ENCODE results near the gene LARP4B. TPM values are rescaled to one million over a fixed set of nuclear protein-coding genes. Genes with fewer than 3 reads are reported as not detected.

LARP4B gene
- total RNA-seq: 137 and 152 TPM in 2 replicates

DNA sequence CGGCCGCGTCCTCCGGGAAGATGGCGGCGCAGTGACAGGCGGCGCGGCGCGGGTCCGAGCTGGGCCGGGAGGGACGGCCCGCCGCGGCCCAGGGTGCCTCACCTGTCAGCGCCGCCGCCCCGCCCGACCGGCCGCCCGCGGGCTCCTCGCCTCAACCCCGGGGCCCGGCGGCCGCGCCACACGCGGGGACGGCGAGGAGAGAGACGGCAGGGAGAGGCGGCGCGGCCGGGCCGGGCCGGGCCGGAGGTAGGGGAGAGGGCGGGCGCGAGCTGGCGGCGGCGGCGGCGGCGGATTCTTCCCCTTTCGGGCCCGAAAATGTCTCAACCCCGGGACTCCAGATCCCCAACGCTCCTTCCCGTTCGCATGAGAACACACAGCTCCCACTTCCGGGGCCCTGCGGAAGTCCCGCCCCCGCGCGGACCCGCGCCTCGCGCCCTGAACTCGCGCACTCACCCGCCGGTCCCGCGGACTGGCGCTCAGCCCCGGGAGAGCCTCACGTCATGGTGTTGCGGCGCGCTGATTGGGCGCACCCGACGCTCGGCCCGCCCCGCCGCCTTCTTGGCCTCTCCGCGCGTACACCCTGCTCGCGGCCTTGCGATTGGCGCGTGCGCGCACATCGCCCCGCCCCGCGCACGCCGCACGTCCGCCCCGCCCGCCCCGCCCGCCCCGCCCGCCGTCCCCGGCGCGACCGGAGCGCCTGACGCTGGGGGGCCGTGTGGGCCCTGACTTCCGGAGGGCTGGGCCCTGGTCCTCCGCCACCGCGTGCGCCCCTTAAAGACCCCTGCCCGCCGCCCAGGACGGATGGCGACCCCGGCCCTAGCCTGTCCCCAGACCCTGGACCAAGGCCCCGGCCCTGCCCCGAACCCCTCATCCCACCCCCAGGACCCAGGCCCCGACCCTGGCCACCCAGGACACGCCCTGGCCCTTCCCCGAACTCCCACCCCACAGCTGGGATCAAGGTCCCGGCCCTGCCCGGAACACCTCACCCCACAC, at the start of gene LARP4B:
TSS of gene LARP4B (minus strand) at position 380 of the 993 bp plus-strand sequence. CDS start 45,984 bp downstream, outside the sequence.
- peak; percentile 98 for DNase-seq (ENCODE audit: low spot score)
- H3K36me3 Mint-ChIP-seq (ENCODE audit: low read depth): peaks cover 20% of the 10 kb centered on the region
- peak within 1 kb of the TSS; percentile 93 for H3K27ac Mint-ChIP-seq
- no peaks in the 10 kb centered on the region for H3K9me3 Mint-ChIP-seq
- H3K4me1 Mint-ChIP-seq (ENCODE audit: low read depth): peaks cover 33% of the 10 kb centered on the region
- intact Hi-C loops (cut with micrococcal nuclease): loop anchor here (1.0 kb wide), 1 partner anchor 118 kb away; the partner anchor contains the start of gene IDI1
- H3K4me3 Mint-ChIP-seq (ENCODE audit: low read depth): peak within 1 kb of the TSS; percentile 95
- no peaks in the 10 kb centered on the region for H3K27me3 Mint-ChIP-seq (ENCODE audit: low read depth)

DNA sequence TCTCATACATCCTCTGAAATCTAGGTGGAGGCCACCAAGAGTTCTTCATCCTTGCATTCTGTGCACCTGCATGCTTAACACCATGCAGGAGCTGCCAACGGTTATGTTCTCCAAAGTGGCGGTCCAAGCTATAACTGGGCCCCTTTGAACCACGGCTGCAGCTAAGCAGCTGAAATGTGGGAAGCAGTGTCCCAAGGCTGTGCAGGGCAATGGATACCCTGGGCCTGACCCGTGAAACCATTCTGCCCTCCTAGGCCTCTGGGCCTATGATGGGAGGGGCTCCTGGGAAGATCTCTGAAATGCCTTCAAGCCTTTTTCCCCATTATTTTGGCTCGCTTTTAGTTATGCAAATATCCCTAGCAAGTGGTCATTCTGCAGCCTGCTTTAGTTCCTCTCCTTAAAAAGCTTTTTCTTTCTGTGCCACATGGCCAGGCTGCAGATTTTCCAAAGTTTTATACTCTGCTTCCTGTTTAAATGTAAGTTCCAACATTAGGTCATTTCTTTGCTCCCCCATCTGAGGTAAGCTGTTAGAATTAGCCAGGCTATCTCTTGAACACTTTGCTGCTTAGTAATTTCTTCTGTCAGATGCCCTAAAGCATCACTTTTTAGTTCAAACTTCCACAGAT, 49.1 kb upstream of the LARP4B start:
- Mint-ChIP-seq H3K27me3 (ENCODE audit: low read depth) (no peaks in the 10 kb centered on the region), H3K4me3 (ENCODE audit: low read depth) (no peak overlapping the region), H3K4me1 (ENCODE audit: low read depth) (no peaks in the 10 kb centered on the region), H3K27ac (no peak overlapping the region), H3K9me3 (peaks cover 40% of the 10 kb centered on the region), H3K36me3 (ENCODE audit: low read depth) (peaks cover 24% of the 10 kb centered on the region)
- intact Hi-C loops (cut with micrococcal nuclease): no loop called here
- DNase-seq (ENCODE audit: low spot score): no peak

DNA sequence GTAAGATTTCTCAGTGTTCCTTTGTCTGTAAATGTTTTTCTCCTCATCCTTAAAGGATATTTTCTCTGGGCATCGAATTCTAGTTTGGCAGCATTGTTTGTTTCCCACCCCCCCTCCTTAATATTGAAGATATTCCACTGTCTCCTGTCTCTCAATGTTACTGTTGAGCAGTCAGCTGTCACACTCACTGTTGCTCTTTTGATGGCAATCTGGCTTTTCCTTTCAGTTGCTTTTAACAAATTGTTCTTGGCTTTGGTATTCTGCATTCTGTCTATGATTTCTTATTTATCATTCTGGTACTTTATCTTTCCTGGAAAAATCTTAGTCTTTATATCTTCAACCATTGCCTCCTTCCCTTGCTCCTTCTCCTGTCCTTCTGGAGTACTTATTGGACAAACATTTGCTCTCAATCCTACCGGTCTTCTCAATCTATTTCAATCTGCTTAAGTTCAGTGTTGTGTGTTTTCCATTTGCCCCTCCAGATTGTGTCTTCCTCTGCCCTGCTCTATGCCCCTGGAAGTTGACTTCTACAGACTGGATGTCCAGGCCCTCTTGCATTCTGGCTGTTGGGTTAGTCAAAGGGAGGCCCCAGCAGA, 47.4 kb upstream of the LARP4B start:
- Mint-ChIP-seq H3K36me3 (ENCODE audit: low read depth) (peaks cover 24% of the 10 kb centered on the region), H3K27ac (no peak overlapping the region)

DNA sequence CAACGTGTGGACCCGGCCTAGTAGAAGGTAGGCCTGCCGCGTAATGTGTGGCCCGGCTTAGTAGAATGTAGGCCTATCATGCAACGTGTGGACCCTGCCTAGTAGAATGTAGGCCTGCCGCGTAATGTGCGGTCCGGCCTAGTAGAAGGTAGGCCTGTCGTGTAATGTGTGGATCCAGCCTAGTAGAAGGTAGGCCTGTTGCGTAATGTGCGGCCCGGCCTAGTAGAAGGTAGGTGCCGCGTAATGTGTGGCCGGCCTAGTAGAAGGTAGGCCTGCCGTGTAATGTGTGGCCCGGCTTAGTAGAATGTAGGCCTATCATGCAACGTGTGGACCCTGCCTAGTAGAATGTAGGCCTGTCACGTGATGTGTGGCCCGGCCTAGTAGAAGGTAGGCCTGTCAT, 44.8 kb upstream of the LARP4B start:
- Mint-ChIP-seq H3K27ac (no peak overlapping the region), H3K4me1 (ENCODE audit: low read depth) (no peaks in the 10 kb centered on the region), H3K4me3 (ENCODE audit: low read depth) (no peak overlapping the region), H3K36me3 (ENCODE audit: low read depth) (peaks cover 19% of the 10 kb centered on the region), H3K27me3 (ENCODE audit: low read depth) (peaks cover 4% of the 10 kb centered on the region), H3K9me3 (peaks cover 39% of the 10 kb centered on the region)
- intact Hi-C loops (cut with micrococcal nuclease): no loop called here
- no peak for DNase-seq (ENCODE audit: low spot score)

More for the DNA sequence above, 47.4 kb upstream of the LARP4B start:
- DNase-seq (ENCODE audit: low spot score): no peak
- Mint-ChIP-seq H3K27me3 (ENCODE audit: low read depth) (no peaks in the 10 kb centered on the region), H3K4me3 (ENCODE audit: low read depth) (no peak overlapping the region), H3K9me3 (peaks cover 40% of the 10 kb centered on the region), H3K4me1 (ENCODE audit: low read depth) (no peaks in the 10 kb centered on the region)
- intact Hi-C loops (cut with micrococcal nuclease): no loop called here

GRCh38 chr10:974785-975074, 43.2 kb upstream of the LARP4B start:
- peaks cover 26% of the 10 kb centered on the region for H3K9me3 Mint-ChIP-seq
- no peaks in the 10 kb centered on the region for H3K4me1 Mint-ChIP-seq (ENCODE audit: low read depth)
- intact Hi-C loops (cut with micrococcal nuclease): no loop called here
- peaks cover 11% of the 10 kb centered on the region for H3K36me3 Mint-ChIP-seq (ENCODE audit: low read depth)
- no peak overlapping the region for H3K27ac Mint-ChIP-seq
- peaks cover 14% of the 10 kb centered on the region for H3K27me3 Mint-ChIP-seq (ENCODE audit: low read depth)
- DNase-seq (ENCODE audit: low spot score): no peak
- no peak overlapping the region for H3K4me3 Mint-ChIP-seq (ENCODE audit: low read depth)

- H3K27me3 Mint-ChIP-seq (ENCODE audit: low read depth): peaks cover 19% of the 10 kb centered on the region
- peaks cover 22% of the 10 kb centered on the region for H3K9me3 Mint-ChIP-seq
- peaks cover 10% of the 10 kb centered on the region for H3K36me3 Mint-ChIP-seq (ENCODE audit: low read depth)
- H3K4me3 Mint-ChIP-seq (ENCODE audit: low read depth): no peak overlapping the region
- no peak overlapping the region for H3K27ac Mint-ChIP-seq
- intact Hi-C loops (cut with micrococcal nuclease): no loop called here
- no peak for DNase-seq (ENCODE audit: low spot score)
- H3K4me1 Mint-ChIP-seq (ENCODE audit: low read depth): no peaks in the 10 kb centered on the region
Measured at GRCh38 chr10:974038-974784, 42.7 kb upstream of the LARP4B start.

DNA sequence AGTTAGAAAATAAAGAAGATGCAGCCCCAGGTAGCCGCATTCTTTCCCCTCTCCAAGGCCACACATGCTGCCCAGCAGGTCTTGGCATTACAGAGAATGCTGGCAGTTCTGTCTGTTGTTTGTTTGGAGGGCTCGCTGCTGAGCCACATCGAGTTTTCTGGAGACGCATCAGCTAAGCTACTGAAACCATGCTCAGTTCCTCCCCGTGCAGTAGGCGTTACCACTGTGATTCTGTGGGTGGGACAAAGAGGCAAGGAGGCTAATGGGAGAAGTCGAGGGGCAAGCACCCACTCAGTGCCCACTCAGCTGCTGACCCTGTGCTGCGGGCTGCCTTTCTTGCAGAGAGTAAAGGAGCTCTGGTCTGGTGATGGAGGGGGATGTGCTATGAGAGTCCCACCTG, 41.3 kb upstream of the LARP4B start:
- H3K36me3 Mint-ChIP-seq (ENCODE audit: low read depth): peaks cover 5% of the 10 kb centered on the region
- H3K9me3 Mint-ChIP-seq: peaks cover 9% of the 10 kb centered on the region
- H3K27me3 Mint-ChIP-seq (ENCODE audit: low read depth): peaks cover 29% of the 10 kb centered on the region

GRCh38 chr10:971613-972012, 40.1 kb upstream of the LARP4B start:
- Mint-ChIP-seq H3K4me3 (ENCODE audit: low read depth) (no peak overlapping the region), H3K4me1 (ENCODE audit: low read depth) (peaks cover 7% of the 10 kb centered on the region), H3K36me3 (ENCODE audit: low read depth) (peaks cover 2% of the 10 kb centered on the region), H3K27ac (no peak overlapping the region), H3K27me3 (ENCODE audit: low read depth) (peaks cover 29% of the 10 kb centered on the region), H3K9me3 (peaks cover 12% of the 10 kb centered on the region)
- DNase-seq (ENCODE audit: low spot score): no peak
- intact Hi-C loops (cut with micrococcal nuclease): no loop called here

More for the DNA sequence above, 41.3 kb upstream of the LARP4B start:
- Mint-ChIP-seq H3K27ac (no peak overlapping the region), H3K4me1 (ENCODE audit: low read depth) (no peaks in the 10 kb centered on the region), H3K4me3 (ENCODE audit: low read depth) (no peak overlapping the region)
- intact Hi-C loops (cut with micrococcal nuclease): no loop called here
- no peak for DNase-seq (ENCODE audit: low spot score)

DNA sequence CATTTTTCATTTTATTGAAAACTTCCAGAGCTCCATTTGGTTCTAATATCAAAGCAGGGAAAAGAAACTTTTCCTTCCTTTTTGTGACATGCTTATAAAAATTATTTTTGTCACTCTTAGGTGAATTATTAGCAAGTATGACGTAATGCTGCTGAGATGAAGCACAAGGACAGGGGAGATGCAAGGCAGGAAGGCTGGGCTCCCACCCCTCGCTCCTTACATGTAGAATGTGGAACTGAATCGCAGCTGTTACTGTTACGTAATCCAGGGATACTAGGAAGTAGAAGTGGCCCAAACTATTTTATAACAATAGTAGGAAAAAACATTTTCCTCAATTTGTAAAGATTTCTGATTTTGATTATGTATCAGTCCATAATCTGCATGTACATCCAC, 39.6 kb upstream of the LARP4B start:
- peaks cover 9% of the 10 kb centered on the region for H3K9me3 Mint-ChIP-seq
- no peak for DNase-seq (ENCODE audit: low spot score)
- no peak overlapping the region for H3K27ac Mint-ChIP-seq
- intact Hi-C loops (cut with micrococcal nuclease): no loop called here
- H3K27me3 Mint-ChIP-seq (ENCODE audit: low read depth): peaks cover 31% of the 10 kb centered on the region
- H3K36me3 Mint-ChIP-seq (ENCODE audit: low read depth): no peaks in the 10 kb centered on the region
- H3K4me3 Mint-ChIP-seq (ENCODE audit: low read depth): no peak overlapping the region
- H3K4me1 Mint-ChIP-seq (ENCODE audit: low read depth): peaks cover 7% of the 10 kb centered on the region

DNA sequence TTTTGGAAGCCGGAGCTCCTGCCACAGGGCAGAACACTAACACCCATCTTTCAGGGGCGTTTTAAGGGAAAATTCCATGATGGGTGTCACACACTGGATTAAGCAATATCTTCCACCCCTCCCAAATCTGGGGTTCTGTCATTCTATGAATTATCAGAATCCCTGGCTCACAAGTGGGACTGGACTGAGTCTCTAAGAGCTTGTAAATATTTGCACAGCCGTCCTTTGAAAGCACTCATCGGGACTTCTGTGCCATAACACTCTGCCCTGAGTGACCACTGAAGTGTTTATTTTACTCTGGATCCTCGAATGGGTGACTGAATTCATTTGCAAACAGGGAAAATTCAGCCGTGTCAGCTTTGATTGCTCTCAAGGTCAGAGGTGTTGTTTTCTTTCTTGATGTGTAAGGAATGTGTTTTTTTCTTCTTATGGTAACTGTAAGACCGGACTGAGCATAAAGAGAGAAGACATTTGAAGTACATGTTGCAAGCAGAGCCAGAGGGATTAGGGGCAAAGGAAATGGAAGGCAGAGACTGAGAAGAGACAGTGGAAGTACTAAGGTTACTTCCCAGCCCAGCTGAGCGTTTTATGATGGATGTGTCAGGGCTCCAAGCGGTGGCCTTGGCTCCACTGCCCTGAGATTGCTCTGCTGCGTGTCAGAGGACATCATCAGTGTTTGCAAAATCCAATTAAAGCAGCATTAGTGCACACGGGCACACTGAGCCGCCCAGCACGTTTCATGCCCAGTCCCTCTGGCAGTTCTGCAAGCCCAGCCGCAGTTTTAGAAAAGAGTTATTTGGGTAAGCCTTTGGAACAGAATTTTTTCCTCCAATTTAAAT, 39.0 kb upstream of the LARP4B start:
- intact Hi-C loops (cut with micrococcal nuclease): no loop called here

DNA sequence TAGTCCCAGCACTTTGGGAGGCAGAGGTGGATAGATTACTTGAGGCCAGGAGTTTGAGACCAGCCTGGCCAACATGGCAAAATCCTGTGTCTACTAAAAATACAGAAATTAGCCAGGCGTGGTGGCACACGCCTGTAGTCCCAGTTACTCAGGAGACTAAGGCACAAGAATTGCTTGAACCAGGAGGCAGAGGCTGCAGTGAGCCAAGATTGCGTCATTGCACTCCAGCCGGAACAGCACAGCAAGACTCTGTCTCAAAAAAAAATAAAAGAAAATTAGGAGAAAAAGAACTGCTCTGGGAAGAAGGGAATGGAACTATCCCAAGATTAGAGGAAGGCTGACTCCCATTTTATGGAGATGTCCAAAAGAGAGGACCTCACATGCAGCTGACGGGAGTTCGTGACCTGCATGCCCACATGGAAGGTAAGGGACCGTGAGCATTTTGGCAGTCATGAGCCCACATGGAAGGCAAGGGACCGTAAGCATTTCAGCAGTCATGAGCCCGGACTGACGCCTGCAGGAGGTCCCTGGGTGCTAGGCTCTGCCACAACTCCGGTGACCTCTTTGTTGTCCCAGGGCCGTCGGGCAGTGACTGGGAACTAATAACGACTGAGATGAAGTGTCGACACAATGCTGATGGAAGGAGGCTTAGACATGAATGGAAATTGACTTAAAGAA, 38.1 kb upstream of the LARP4B start:
- intact Hi-C loops (cut with micrococcal nuclease): no loop called here
- Mint-ChIP-seq H3K4me3 (ENCODE audit: low read depth) (no peak overlapping the region), H3K27ac (no peak overlapping the region), H3K36me3 (ENCODE audit: low read depth) (no peaks in the 10 kb centered on the region), H3K4me1 (ENCODE audit: low read depth) (peaks cover 10% of the 10 kb centered on the region), H3K27me3 (ENCODE audit: low read depth) (peaks cover 31% of the 10 kb centered on the region), H3K9me3 (peaks cover 13% of the 10 kb centered on the region)
- no peak for DNase-seq (ENCODE audit: low spot score)

More for the DNA sequence above, 39.0 kb upstream of the LARP4B start:
- DNase-seq (ENCODE audit: low spot score): no peak
- Mint-ChIP-seq H3K4me3 (ENCODE audit: low read depth) (no peak overlapping the region), H3K9me3 (peaks cover 13% of the 10 kb centered on the region), H3K27ac (no peak overlapping the region), H3K4me1 (ENCODE audit: low read depth) (peaks cover 10% of the 10 kb centered on the region), H3K27me3 (ENCODE audit: low read depth) (peaks cover 31% of the 10 kb centered on the region), H3K36me3 (ENCODE audit: low read depth) (no peaks in the 10 kb centered on the region)
